GM13976 (cell line): ENCODE measurements around the gene UBE2E2.
"Not testable (repeated sequence)": the region's sequence is repeated elsewhere in the genome, so short reads cannot be mapped to it uniquely, and the experiment has no call there.

Experiments
- DNase-seq: peaks from one replicate; pipeline ENCODE4 v3.0.0; 2012; ENCODE audit warnings: low spot score
- in situ Hi-C: fragments of 300-500 bp; cut with MboI; formaldehyde crosslinking; loops from one replicate; pipeline ENCODE4 v1.12.0; 2022; ENCODE audit warnings: low sequenced_read_pairs, mixed read lengths, inconsistent platforms; ENCODE audit not compliant: unreplicated experiment
- TF ChIP-seq, protein P1 (sequence below): IDR thresholded peaks from 2 replicates; pipeline ENCODE4 v1.5.1; 2012; ENCODE audit warnings: borderline replicate concordance, mild to moderate bottlenecking; ENCODE audit not compliant: insufficient read depth; ENCODE audit errors: extremely low read depth, missing control alignments, control extremely low read depth

Gene UBE2E2

DNA sequence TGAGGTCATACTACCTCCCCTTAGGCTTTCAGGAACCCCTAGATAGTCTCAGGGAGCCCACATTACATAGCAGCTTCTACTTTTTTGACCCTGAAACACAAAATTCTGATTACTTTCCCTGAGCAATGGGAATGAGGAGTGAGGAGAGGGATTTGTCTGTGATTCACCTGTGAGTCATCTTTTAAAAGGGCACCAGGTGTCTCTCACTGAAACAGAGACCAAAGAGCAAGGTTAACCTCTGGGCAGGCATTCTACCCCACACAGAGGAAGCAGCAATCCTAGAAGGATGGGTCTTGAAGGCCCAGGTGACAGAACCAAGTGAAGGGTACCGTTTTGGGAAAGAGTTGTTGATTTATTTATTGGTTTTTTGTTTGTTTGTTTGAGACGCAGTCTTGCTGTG, 31.1 kb upstream of the UBE2E2 start:
- TF ChIP-seq, protein P1, sequence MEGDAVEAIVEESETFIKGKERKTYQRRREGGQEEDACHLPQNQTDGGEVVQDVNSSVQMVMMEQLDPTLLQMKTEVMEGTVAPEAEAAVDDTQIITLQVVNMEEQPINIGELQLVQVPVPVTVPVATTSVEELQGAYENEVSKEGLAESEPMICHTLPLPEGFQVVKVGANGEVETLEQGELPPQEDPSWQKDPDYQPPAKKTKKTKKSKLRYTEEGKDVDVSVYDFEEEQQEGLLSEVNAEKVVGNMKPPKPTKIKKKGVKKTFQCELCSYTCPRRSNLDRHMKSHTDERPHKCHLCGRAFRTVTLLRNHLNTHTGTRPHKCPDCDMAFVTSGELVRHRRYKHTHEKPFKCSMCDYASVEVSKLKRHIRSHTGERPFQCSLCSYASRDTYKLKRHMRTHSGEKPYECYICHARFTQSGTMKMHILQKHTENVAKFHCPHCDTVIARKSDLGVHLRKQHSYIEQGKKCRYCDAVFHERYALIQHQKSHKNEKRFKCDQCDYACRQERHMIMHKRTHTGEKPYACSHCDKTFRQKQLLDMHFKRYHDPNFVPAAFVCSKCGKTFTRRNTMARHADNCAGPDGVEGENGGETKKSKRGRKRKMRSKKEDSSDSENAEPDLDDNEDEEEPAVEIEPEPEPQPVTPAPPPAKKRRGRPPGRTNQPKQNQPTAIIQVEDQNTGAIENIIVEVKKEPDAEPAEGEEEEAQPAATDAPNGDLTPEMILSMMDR = no peak
- in situ Hi-C loops = no loop called here

DNA sequence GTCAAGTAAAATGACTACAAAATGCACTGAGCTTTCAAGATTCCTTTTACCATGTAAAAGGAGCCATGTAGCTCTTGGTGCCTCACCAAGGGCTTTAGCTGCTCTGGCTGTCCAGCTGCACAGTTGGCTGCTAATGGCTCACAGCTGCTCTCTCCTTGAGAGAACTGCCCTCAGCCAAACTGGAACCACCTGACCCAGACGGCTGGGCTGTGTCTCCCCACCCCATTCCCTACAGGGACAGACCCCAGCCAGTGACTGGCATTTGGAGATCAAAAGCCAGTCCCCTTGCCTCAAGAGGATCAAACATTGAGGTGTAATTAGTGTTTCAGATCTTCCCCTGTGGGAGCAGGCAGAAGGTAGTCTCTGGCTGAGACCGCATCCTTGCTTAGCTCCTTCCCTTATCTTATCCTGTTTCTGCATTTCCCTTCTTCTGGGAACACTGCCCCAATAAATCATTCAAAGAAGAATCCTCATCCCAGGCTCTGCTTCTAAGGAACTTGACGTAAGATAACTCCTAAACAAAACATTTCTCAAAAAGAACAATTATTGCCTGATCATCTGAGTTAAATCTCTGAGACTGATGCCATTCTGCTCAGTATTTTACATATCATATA, 28.6 kb upstream of the UBE2E2 start:
- in situ Hi-C loops = no loop called here
- DNase-seq = no peak
- TF ChIP-seq, protein P1 = no peak

More for the DNA sequence above, 31.1 kb upstream of the UBE2E2 start:
- DNase-seq = no peak

DNA sequence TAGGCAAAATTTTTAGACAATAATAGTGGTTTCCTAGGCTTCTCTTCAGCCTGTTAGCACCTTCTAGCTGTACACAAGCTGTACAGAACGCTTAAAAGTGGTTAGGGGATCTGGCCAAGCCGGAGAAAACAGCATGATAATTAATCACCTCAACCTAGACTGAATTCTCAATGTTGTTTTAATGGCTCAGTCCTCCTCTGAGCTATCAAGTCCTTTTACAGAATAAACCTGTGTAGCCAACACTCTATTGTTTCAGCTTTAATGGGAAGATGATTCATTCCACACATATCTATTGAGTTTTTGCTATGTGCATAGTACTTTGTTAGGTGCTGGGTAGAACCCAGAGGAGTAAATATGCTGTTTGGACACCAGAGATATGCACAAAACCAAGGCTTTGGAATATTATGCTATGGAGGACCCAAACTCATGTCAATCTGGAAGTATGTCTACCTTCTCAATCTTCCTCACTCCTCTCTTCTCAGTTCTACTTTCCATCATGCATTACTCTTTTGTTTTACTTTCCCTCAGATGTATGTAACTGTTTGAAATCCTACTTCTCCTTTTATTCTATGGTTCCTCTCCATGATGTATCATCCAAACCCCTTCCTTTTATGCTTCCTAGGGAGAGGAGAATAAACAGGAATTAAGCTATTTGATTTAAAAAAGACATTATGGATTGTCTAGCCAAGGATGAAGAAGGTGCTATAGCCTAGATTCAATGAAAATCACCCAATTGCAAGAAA, 27.6 kb upstream of the UBE2E2 start:
- in situ Hi-C loops = no loop called here
- no peak for DNase-seq
- TF ChIP-seq, protein P1 = no peak

DNA sequence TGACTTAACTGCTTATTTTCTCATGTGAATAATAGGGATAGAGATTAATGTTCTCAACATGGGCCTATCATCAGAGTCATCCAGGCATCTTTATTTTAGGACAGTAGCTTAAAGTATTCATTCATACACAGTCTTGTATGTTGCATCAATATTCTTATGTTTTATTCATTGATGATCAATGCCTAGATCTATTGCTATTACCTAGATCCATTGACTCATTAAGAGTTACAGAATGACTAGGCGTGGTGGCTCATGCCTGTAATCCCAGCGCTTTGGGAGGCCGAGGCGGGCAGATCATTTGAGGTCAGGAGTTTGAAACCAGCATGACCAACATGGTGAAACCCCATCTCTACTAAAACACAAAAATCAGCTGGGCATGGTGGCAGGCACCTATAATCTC, 26.3 kb upstream of the UBE2E2 start:
- DNase-seq = not testable (repeated sequence)

DNA sequence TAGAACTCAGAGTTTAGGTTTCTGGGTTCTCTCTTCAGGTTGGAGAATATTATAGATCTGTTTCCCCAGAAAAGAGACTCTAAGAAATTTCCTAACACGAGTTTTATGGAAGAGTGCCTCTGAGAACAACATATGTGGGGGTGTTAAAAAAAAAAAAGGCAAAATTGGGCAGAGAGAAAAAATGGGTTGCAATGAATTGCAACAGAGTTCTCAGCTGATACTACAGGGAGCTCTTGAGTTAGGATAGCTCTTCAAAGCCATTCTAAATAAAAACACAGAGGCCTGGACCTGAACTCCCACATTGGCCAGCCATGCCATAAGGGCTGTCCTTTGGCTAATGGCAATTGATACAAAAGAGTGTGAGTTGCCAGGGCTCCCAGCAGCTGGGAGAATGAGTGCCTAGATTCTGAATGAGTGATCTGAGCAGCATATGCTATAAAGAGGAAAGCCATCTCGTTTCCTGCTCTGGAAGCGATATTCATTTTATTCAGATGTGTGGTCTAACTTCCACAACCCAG, 20.1 kb upstream of the UBE2E2 start:
- TF ChIP-seq, protein P1 = no peak
- in situ Hi-C loops = no loop called here
- DNase-seq = no peak

More for the DNA sequence above, 26.3 kb upstream of the UBE2E2 start:
- in situ Hi-C loops = not testable (repeated sequence)

DNA sequence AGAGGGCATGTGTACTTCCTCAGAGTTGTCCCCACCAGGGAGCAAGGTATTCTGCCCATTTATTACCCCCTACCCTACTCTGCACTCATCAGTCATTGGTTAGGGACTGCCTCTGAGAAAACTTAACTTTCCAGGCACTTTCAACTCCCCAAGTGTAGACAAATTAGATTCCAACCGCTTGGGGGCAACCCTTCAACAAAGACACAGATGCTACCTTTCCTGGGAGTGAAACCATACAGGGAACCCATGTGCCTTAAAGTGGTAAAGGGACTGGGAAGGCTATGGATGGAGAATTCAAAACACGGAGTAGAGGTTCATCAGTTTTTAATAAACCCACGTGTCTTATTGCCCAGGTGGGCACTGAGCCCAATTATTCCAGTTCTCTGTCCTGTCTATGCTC, 19.4 kb upstream of the UBE2E2 start:
- TF ChIP-seq, protein P1 = no peak
- in situ Hi-C loops = no loop called here
- no peak for DNase-seq

DNA sequence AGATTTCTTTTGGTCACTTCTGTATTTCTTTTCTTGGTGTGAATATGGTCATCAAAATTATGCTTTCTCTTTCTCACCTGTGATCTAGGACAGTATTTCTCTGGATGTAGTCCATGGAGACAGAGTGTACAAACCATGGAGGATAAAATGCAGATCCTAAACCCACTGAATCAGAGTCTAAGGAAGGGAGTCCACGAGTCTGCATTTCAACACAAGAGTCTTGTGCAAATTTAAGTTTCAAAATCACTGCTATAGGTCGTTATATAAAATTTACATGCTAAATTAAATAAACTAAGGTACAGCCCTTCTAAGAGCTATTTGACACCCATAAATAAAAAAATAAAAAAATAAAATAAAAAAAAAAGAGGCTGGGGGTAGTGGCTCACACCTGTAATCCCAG, 17.3 kb upstream of the UBE2E2 start:
- no peak for DNase-seq
- TF ChIP-seq, protein P1 = no peak
- in situ Hi-C loops = no loop called here
